SU-DHL-6 (cell line): ENCODE measurements around the gene NEXMIF.

Source experiments
- CTCF ChIP-seq: fragments of 200-600 bp; sonication (generic); IDR thresholded peaks from one replicate; pipeline ENCODE4 v1.5.1; 2017; ENCODE audit warnings: antibody characterized with exemption, mild to moderate bottlenecking, low read length, moderate library complexity; ENCODE audit not compliant: insufficient read depth, poor library complexity, severe bottlenecking
- EZH2phosphoT487 ChIP-seq: fragments of 200-600 bp; sonication (generic), shearing (Covaris generic); conservative IDR thresholded peaks from 2 replicates; pipeline ENCODE4 v1.6.1; 2018; ENCODE audit warnings: mild to moderate bottlenecking, antibody characterized with exemption, low read length, moderate library complexity, mixed read lengths

- TF ChIP-seq EZH2phosphoT487: no peak
- no peak for TF ChIP-seq CTCF
Observed at GRCh38 chrX:74922922-74923543, 2.2 kb downstream of the NEXMIF start.
